Measurements from ENCODE around the gene SNX13.

GRCh38 chr7:17863095-17863808 is 77.0 kb downstream of the SNX13 start:
- TF ChIP-seq POLR2AphosphoS5 (IDR thresholded peaks at IDR 0.05; ENCODE audit: borderline replicate concordance, low read depth, low read length) (no peak), EZH2 (IDR thresholded peaks at IDR 0.05) (no peak)
